GM18873 (cell line): ENCODE results near the gene TRIML2.

Experiments used
- ATAC-seq: cut with Tn5 transposase; IDR thresholded peaks from one replicate; pipeline ENCODE4 v1.9.1; 2021; ENCODE audit warnings: mild to moderate bottlenecking, moderate library complexity, moderate number of reproducible peaks; ENCODE audit not compliant: unreplicated experiment, low FRiP score

The TRIML2 gene, protein sequence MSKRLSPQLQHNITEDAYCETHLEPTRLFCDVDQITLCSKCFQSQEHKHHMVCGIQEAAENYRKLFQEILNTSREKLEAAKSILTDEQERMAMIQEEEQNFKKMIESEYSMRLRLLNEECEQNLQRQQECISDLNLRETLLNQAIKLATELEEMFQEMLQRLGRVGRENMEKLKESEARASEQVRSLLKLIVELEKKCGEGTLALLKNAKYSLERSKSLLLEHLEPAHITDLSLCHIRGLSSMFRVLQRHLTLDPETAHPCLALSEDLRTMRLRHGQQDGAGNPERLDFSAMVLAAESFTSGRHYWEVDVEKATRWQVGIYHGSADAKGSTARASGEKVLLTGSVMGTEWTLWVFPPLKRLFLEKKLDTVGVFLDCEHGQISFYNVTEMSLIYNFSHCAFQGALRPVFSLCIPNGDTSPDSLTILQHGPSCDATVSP

DNA sequence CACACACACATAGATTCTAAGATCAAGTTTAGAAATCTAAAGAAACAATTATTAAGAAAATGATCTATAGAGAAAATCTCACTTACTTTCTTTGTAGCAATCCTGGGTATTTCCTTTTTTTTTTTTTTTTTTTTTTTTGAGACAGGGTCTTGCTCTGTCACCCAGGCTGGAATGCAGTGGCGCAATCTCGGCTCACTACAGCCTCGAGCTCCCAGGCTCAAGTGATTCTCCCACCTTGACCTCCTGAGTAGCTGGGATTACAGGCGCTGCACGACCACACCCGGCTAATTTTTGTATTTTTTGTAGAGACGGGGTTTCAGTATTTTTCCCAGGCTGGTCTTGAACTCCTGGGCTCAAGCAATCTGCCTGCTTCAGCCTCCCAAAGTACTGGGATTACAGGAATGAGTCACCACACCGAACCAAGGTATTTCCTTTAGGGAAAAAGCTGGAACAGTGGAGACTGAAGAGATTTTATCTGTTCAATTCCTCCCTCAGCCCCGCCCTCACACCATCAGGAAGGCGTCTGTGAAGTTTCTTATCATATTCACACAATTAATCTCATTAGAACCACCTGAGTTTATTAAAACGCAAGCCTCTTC, at the start of gene TRIML2:
TSS of gene TRIML2 (minus strand) at position 447 of the 599 bp plus-strand sequence. CDS start 4,235 bp downstream, outside the sequence.
- ATAC-seq: no peak

DNA sequence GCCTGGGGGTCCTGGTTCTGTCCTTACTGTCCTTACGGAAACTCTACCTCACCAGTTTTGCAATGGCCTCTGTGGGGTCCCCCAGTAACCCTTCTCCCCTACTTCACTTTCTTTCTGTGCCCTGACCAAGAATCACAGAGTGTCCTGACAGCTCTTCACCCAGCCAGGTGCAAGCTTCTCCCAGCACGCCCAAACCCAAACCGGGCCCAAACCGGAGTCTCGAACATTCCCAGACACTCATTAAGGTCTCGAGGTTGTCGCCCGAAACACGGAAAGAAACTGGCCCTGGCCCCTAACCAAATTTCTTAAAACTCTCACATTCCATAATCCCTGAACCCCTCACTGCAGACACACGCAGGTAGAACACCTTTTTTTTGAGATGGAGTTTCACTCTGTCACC, 48.9 kb upstream of the TRIML2 start:
- ATAC-seq: no peak

DNA sequence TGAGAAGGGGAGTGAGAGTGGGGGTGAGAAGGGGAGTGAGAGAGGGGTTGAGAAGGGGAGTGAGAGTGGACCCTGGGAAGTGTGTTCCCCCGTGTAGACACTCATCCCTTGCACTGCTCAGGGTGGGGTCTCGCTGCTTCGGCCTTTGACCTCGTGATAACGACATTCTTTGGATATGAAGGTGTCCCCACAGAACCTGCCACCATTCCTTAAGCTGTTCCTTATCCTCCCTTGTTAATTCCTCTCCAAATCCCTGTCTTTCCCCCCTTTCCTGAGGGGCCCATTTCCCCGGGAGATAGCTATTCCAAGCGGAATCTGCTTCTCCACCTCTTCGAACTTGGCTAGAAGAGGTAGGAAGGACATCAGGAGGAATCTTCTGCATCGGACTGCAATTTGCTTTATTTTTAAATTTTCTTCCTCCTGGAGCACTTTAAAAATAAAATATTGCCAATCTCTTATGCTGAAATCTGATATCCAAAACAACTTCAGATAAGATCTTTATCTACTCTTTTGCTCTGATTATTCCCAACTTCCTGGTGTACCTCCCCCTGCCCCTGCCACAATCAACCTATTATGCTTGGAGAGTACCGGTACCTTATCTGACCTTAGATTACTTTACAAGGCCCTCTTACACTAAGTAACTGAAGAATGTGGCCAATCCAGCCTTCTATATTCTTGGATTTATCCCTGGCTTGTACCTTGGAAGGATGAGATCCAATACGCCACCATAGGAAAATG, 45.4 kb upstream of the TRIML2 start:
- ATAC-seq: no peak

DNA sequence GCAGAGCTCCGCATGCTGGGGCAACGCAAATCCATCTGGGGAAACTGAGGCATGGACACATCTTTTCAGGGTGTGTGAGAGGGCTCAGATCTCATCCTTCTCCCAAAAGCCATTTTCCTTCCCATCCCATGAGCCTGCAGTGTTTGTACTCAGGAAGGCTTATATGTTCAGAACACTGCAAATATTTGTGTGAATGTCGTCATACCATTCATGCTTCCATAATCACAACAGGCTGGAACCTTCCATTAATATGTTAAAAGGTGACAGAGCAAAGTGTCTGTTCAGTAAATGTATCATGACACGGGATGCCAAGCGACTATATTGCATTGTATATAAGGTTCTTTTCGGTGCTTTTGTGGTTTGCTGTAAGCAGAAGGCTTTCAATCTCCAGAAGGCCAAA, 38.4 kb upstream of the TRIML2 start:
- no peak for ATAC-seq

DNA sequence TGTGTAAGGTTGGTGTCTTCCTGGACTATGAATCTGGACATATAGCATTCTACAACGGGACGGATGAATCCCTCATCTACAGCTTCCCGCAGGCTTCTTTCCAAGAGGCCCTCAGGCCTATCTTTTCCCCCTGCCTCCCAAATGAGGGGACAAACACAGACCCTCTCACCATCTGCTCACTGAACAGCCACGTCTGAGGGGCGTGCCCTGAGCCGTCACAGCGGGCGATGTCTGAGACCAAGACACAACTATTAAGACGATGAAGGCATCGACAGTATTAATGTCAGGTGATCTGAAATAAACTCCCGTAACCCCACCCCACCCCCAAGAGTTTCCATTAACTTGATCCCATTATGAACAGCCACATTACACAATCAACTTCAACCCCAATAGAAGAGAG, 37.8 kb upstream of the TRIML2 start:
- no peak for ATAC-seq

DNA sequence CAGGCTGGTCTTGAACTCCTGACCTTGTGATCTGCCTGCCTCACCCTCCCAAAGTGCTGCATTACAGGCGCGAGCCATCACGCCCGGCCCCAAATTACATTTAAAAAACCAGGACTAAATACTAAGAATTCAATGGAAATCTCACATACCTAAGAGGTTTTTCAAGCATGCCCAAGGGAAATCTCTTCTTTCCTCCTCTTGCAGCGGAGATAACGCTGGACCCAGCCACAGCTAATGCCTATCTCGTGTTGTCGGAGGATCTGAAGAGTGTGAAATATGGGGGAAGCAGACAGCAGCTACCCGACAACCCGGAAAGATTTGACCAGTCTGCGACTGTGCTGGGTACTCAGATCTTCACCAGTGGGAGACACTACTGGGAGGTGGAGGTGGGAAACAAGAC, 37.2 kb upstream of the TRIML2 start:
- no peak for ATAC-seq

DNA sequence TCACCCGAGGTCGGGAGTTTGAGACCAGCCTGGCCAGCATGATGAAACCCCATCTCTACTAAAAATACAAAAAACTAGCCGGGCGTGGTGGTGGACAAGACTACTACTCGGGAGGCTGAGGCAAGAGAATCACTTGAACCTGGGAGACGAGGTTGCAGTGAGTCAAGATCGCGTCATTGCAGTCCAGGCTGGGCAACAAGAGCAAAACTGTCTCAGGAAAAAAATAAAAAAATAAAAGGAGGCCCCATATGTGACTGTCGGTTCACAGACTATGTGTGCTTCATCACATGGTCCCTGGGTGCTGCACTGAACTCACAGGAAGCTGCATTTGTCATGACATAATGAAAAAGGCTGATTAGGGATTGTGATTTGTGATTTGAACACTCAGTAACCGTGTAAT, 36.2 kb upstream of the TRIML2 start:
- no peak for ATAC-seq

DNA sequence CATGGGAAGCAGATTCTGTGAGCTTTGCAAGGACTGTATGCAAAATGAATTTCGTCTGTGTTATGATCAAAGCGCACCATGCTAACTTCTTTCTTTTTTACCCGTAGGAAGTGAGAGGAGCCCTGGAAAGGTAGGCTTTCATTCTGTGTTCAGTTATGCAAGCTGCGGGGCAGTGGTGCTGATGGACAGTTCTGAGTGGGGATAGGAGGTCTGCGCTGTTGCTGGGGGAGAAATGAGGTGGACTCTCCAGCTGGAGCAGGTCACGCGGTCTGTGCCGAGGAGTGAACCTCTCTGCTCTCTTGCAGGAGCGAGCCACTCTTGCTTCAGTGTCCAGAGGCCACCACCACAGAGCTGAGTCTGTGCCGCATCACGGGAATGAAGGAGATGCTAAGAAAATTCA, 34.3 kb upstream of the TRIML2 start:
- no peak for ATAC-seq

DNA sequence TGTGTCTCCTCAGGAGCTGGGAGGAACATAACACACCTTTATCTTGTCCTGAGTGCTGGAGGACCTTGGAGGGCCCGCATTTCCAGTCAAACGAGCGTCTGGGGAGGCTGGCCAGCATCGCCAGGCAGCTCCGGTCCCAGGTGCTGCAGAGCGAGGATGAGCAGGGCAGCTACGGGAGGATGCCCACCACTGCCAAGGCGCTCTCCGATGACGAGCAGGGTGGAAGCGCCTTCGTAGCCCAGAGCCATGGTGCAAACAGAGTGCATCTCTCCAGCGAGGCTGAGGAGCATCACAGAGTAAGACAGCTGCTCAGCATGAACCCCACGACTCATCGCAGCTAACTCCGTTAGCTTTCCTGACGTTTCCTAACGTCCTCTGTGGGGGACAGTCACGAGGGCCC, 30.3 kb upstream of the TRIML2 start:
- no peak for ATAC-seq

DNA sequence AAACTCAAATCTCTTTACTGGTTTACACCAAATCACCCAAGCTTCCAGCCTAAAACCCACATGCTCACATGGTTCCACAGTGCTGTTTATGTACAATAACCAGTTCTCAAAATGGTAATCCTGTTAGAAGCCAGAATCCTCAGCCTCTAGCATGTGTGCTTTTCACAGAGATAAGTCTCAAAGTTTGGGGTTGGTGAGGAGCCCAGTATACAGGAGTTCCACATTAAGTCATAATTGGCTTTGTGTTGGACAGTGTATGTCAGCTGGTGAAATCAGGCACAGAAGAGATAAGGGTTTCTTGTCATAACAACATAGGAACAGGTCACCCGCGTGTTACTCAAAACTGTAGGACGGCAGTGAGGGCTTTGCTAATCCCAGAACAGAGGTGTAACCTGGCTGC, 29.7 kb upstream of the TRIML2 start, which contains the start of gene TRIML1:
TSS of gene TRIML1 (plus strand) at position 301 of the 400 bp plus-strand sequence. CDS start 118 bp downstream, outside the sequence.
- ATAC-seq: no peak

DNA sequence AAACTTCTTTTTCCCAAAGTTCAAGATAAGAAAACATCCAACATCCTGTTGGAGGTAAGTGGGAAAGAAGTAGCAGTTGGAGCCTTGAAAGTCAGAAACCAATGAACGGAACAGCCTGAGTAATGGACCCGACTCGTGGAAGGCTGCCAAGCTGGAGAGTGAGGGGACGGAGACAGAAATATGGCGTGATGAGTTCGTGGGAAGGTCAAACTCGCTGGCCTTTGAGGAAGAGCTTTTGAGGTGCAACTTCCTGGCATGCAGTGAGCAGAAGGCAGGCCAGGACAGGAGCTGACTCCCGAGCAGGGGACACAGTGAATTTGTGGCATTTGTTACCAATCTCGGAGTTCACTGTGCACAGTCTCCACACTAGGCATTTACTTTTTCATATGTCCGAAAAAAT, 28.8 kb upstream of the TRIML2 start:
- no peak for ATAC-seq

DNA sequence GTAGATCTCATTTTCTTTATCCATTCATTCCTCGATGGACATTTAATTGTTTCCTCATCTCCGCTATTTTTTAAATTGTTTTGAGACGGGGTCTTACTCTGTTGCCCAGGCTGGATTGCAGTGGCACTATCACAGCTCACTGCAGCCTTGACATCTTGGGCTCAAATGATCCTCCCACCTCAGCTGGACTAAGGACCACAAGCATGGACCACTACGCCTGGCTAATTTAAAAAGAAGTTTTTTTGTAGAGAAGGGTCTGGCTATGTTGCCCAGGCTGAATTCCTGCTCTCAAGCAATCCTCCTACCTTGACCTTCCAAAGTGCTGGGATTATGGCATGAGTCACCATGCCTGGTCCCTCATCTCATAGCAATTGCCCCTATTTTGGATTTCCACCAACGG, 22.8 kb upstream of the TRIML2 start:
- no peak for ATAC-seq

DNA sequence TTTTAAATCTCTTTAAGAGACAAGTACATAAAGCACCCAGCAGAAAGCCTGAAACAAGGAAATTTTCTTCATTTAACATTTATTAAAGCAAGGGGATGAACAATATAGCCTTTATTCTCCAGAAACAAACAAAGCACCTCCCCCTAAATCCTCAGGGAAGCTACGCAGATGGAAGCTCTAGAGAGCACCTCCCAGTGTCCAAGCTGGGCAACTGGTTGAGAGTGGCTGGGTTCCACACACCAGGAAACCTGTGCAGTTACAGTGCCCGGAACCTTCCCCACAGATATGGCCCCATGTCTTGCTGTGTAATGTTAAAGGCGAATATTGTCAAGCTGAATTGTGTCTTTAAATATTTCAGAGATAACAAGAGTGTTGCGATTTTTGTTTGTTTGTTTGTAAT, 21.0 kb upstream of the TRIML2 start:
- ATAC-seq: no peak

DNA sequence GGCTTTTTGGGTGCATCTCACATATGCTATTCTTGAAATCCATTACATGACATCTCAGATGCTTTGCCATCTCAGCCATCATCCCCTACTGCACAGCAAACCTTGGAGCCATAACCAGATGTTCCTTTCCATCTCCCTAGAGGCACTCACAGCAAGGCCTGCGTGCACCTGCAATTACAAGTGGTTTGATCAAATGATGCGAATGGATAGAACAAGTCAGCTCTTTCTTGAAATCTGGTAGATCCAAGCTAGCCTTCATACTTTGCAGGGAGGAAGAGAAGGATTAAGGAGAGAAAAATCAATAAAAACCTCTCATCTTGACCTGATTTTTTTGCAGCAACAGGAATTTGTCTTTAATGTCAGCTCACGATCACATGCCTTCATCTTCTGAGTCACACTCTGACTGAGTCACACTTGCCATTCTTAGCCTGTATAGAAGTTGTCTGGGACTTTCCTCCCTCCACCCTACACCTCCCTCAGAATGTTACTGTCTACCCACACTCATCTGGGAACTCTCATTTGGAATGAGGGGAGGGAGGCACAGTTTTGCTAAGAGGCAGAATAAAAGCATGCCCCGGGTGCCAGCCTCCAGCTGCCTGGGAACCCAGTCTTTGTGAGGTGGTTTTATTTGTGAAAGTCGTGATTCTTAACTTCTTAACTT, 17.9 kb upstream of the TRIML2 start:
- no peak for ATAC-seq

DNA sequence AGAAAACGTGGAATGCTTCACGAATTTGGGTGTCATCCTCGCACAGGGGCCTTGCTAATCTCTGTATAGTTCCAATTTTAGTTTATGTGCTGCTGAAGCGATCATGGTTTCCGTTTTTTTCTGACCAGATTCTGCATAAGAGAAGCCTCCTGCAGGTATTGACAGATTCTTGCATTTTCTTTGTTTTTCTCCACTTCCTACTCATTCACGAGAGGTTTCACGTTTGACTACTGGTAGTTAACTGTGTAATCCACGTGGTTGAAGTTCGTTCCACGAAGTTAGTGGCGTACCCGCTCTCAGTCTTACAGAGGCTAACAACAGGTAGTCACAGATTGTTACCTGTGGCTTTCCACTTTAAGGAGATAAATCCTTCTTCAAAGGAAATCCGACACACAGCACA, 12.1 kb upstream of the TRIML2 start:
- no peak for ATAC-seq

DNA sequence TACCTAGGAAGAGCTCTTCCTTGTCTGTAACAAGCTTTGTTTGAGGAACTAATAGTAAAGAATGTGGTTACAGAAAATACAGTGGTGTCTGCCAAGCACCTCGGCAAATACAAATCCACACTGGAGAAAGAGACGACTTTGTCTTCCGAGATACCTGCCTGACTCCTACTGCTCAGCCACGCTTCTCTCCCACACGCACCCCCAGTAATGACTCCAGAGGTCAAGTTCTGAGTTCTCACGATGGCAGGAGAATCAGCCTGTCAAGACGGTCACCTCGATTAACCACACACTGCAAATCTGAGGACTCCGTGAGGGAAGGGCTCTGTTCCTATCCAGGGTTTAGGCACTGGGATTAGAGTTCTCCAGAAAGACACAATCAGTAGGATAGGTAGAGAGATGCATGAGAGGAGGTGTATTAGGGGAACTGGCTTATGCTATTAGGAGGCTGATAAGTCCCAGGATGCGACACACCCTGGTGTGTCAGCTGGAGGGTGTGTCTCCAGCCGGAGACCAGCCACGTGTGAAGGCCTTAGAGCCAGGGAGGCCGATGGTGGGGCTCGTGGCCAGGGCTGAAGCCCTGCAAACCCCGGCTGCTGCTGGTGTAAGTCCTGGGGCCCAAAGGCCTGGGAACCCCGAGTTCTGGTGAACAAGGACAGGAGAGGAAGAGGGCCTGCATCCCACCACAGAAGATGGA, 8.4 kb upstream of the TRIML2 start:
- no peak for ATAC-seq

DNA sequence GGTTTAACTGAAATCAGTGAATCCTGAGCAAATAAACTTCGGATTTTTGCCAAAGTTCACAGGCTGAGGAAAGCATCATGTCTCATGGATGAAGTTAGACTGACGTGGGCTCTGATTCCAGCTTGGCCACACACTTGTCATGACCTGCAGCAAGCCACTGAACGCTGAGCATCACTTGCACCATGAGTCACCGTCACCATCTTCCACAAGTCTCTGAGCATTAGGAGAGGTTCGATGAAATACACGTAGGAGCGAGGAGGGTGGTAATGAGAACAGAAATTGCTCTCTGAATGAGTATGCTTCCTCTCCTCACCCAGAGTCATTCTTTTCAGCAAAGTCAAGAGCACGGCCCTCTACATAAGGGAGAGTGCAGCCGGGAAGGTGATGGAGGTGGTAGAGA, 3.8 kb upstream of the TRIML2 start:
- ATAC-seq: no peak

DNA sequence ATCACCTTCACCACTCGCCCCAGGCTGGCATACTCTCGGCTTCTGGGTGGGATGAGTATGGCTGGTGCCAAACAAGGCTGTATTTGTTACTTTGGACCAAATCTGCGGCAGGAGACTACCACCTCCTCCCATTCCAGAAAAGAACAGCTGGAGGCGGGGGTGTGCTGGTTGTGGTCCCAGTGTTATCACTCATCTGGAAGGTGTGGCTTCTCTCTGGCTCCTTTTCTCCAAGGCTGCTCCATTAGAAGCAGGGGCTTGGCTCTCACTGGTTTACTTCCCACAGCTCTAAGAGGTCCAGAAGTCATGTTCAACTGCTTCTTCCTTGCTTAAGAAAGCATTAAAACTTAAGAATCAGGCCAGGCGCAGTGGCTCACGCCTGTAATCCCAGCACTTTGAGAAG, 2.6 kb upstream of the TRIML2 start:
- no peak for ATAC-seq

DNA sequence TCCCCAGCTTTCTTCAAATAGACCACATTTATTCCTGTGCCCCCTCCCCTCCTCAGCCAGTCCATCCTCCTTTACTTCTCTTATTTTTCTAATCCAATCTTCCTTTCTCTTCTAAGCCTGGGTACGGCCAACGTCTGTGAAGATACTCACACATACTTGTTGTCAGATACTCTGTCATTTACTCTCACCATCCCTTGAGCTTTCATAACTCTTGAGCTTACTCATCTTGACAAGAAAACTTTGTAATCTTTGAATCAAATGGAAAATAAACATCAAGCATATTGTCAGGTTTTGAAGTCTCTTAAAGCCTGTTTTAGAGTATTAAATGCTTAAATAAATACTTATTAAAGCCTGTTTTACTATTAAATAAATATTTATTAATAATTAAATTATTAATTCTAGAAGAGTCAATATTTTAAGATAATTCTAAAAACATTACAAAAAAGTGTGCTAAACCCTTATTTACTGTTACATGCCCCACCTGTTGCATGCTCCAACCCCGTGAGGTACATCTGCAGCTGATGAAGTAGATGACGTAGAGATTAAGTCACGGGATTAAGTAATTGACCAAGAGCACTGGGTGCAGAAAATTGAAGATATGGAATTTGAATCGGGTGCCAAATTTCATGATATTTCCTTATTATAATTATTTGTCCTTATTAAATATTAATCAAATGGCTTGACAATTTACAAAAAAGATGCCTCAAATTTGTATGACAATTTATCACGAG, 1.5 kb upstream of the TRIML2 start:
- ATAC-seq: no peak

DNA sequence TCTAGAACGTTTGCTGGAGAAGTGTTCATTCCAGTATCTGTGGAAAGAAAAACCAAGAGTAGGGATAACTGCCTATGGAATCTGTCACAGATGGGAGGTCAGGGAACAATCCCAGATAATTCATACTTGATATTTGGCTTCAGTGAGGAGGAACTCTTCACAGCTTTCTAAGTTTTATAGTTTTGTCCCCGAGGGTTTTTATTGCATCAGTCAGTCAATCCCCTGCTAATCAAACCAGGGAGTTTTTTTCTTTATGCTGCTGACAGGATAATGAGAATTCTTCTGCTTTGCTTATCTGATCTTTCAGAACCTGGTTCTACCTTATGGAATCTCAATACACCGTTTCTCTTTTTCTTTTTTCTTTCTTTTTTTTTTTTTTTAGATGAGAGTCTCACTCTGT, 633 bp upstream of the TRIML2 start:
- ATAC-seq: no peak
